CD4-positive, CD25-positive, alpha-beta regulatory T cell (primary cell): ENCODE data around the gene PCDHGC5. TPM values are rescaled to one million over a fixed set of nuclear protein-coding genes. Genes with fewer than 3 reads are reported as not detected.
A peak's percentile ranks its signal among the peaks of the same experiment; 100 is the strongest.

Experiments
- ATAC-seq, 2 donors: fragments of 150-1000 bp; cut with Tn5 transposase; one replicate each; pipeline ENCODE4 v1.10.0; 2021; ENCODE audit warnings: low read depth in 2 of 2, moderate number of reproducible peaks in 2 of 2, moderate library complexity in 1 of 2
- DNase-seq, 3 donors: peaks; one replicate each; pipeline versions ENCODE4 v3.0.0 to v3.0.0-alpha.2; 2012 to 2022; ENCODE audit warnings: mixed read lengths in 1 of 3
- H3K27ac ChIP-seq: one replicate; pipeline ENCODE4 v1.7.0; 2013; ENCODE audit warnings: mild to moderate bottlenecking, low read length; ENCODE audit not compliant: insufficient read depth, poor library complexity, severe bottlenecking
- H3K27me3 ChIP-seq: one replicate; pipeline ENCODE4 v1.7.0; 2013; ENCODE audit warnings: low read length; ENCODE audit not compliant: control insufficient read depth, insufficient read depth
- H3K36me3 ChIP-seq: one replicate; pipeline ENCODE4 v1.7.0; 2013; ENCODE audit warnings: mild to moderate bottlenecking, low read length, moderate library complexity; ENCODE audit not compliant: control insufficient read depth, insufficient read depth
- H3K4me1 ChIP-seq: 2 replicates; pipeline ENCODE4 v1.7.0; 2013; ENCODE audit warnings: mild to moderate bottlenecking, low read length; ENCODE audit not compliant: insufficient read depth, control insufficient read depth, poor library complexity, severe bottlenecking
- H3K4me3 ChIP-seq: one replicate; pipeline ENCODE4 v1.7.0; 2013; ENCODE audit warnings: low read depth, mild to moderate bottlenecking, low read length, moderate library complexity
- H3K9me3 ChIP-seq, 2 experiments: 1 replicate in 1 of 2; 2 replicates in 1 of 2; pipeline ENCODE4 v1.7.0; 2013; ENCODE audit warnings: low read length in 2 of 2, mild to moderate bottlenecking in 1 of 2, moderate library complexity in 1 of 2; ENCODE audit not compliant: control insufficient read depth in 2 of 2
- H3K27ac Mint-ChIP-seq, 3 donors: one replicate each; pipeline ENCODE4 v1.8.0; 2020 to 2022; ENCODE audit warnings: mild to moderate bottlenecking in 3 of 3, mixed read lengths in 3 of 3, moderate library complexity in 2 of 3
- H3K27me3 Mint-ChIP-seq: one replicate; pipeline ENCODE4 v1.8.0; 2022; ENCODE audit warnings: mild to moderate bottlenecking, mixed read lengths
- H3K36me3 Mint-ChIP-seq: one replicate; pipeline ENCODE4 v1.8.0; 2020; ENCODE audit warnings: mixed read lengths
- H3K4me1 Mint-ChIP-seq, 4 donors: one replicate each; pipeline ENCODE4 v1.8.0; 2020 to 2022; ENCODE audit warnings: mixed read lengths in 4 of 4, mild to moderate bottlenecking in 1 of 4
- H3K4me3 Mint-ChIP-seq, 4 donors: one replicate each; pipeline ENCODE4 v1.8.0; 2020 to 2022; ENCODE audit warnings: mild to moderate bottlenecking in 4 of 4, mixed read lengths in 4 of 4, moderate library complexity in 3 of 4
- H3K9me3 Mint-ChIP-seq, 7 donors: one replicate each; pipeline ENCODE4 v1.8.0; 2020 to 2022; ENCODE audit warnings: mixed read lengths in 7 of 7, mild to moderate bottlenecking in 3 of 7, moderate library complexity in 2 of 7
- polyA plus RNA-seq, 4 donors: library from polyadenylated mRNA; unstranded; fragments of 300-500 nt; fragmentation: Illumina TruSeq; gene quantifications; one replicate each; pipeline ENCODE4 v1.2.3, GENCODE V29; 2021
- total RNA-seq: library from RNA; stranded (reverse); gene quantifications from one replicate; pipeline ENCODE4 v1.2.3, GENCODE V29; 2022

PCDHGC5 gene
- total and polyA plus RNA-seq, 5 donors from 2014 or later = not detected

- H3K4me3 ChIP-seq = no peak overlapping the region
- H3K4me3 Mint-ChIP-seq = peak overlapping the region in 1 of 4 donors; percentile 4
- peaks cover 98% of the 10 kb centered on the region for H3K36me3 ChIP-seq
- H3K27me3 ChIP-seq = no peaks in the 10 kb centered on the region
- ATAC-seq = no peak
- no peaks in the 10 kb centered on the region for H3K27me3 Mint-ChIP-seq
- no peak overlapping the region for H3K27ac ChIP-seq
- H3K4me1 Mint-ChIP-seq = peaks cover 5 to 22% (median 19%) of the 10 kb centered on the region in 4 donors
- peak overlapping the region in 2 of 3 donors; percentile 55 to 75 for H3K27ac Mint-ChIP-seq
- H3K9me3 Mint-ChIP-seq = no peaks in the 10 kb centered on the region
- no peaks in the 10 kb centered on the region for H3K9me3 ChIP-seq
- H3K36me3 Mint-ChIP-seq = peaks cover 76% of the 10 kb centered on the region
- DNase-seq = no peak
- no peaks in the 10 kb centered on the region for H3K4me1 ChIP-seq
Observed at GRCh38 chr5:141521244-141521781, 32.4 kb downstream of the PCDHGC5 start.

DNA sequence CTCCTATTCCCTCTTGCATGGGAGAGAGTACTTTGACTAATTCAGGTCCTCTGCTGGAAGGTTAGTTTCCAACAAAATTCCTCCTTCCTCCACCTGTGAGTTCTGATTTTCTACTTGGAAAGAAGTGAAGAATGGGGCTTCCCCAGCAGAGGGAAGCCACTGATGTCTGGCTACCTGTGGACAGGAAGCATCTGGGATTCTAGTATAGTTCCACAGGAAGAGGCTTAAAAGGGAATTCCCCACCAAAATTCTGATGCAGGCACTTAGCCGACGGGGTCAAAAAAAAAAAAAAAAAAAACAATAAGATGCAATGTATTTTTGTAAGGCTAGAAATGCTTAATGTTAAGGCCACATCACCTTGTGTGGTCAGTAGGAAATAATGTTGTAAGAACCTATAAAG, 33.4 kb downstream of the PCDHGC5 start:
- no peaks in the 10 kb centered on the region for H3K9me3 Mint-ChIP-seq
- Histone ChIP-seq H3K27ac (no peak overlapping the region), H3K9me3 (no peaks in the 10 kb centered on the region), H3K4me3 (no peak overlapping the region), H3K4me1 (no peaks in the 10 kb centered on the region), H3K27me3 (no peaks in the 10 kb centered on the region), H3K36me3 (peaks cover 98% of the 10 kb centered on the region)
- H3K36me3 Mint-ChIP-seq = peaks cover 76% of the 10 kb centered on the region
- peaks cover 5 to 22% (median 16%) of the 10 kb centered on the region in 4 donors for H3K4me1 Mint-ChIP-seq
- no peak for ATAC-seq
- no peaks in the 10 kb centered on the region for H3K27me3 Mint-ChIP-seq
- no peak overlapping the region for H3K4me3 Mint-ChIP-seq
- H3K27ac Mint-ChIP-seq = peak overlapping the region in 2 of 3 donors; percentile 23 to 51
- DNase-seq = no peak

DNA sequence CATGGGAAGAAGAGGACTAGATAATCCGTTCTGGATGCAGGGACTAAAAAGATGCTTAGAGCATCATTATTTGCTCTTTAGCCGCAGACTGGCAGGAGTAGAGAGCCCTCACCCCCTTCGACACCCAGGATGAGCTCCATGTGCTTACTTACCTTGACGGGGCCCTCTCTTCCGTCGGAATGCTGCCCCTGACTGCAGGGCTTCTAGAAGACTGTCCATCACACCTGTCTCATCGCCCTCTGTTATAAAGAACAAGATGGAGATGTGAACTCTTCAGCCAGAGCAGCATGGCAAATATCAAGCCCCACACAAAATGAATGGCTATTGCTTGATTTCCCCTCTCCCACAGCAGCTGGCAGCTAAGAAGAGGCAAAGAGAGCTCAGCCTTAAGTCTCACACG, 35.1 kb downstream of the PCDHGC5 start:
- no peak overlapping the region for H3K27ac Mint-ChIP-seq
- DNase-seq (no peak), ATAC-seq (no peak)
- Histone ChIP-seq H3K9me3 (no peaks in the 10 kb centered on the region), H3K36me3 (peaks cover 98% of the 10 kb centered on the region), H3K4me1 (no peaks in the 10 kb centered on the region), H3K4me3 (no peak overlapping the region), H3K27me3 (no peaks in the 10 kb centered on the region), H3K27ac (no peak overlapping the region)
- peaks cover 80% of the 10 kb centered on the region for H3K36me3 Mint-ChIP-seq
- H3K27me3 Mint-ChIP-seq = no peaks in the 10 kb centered on the region
- H3K9me3 Mint-ChIP-seq = no peaks in the 10 kb centered on the region
- no peak overlapping the region for H3K4me3 Mint-ChIP-seq
- peaks cover 6 to 28% (median 16%) of the 10 kb centered on the region in 4 donors for H3K4me1 Mint-ChIP-seq

DNA sequence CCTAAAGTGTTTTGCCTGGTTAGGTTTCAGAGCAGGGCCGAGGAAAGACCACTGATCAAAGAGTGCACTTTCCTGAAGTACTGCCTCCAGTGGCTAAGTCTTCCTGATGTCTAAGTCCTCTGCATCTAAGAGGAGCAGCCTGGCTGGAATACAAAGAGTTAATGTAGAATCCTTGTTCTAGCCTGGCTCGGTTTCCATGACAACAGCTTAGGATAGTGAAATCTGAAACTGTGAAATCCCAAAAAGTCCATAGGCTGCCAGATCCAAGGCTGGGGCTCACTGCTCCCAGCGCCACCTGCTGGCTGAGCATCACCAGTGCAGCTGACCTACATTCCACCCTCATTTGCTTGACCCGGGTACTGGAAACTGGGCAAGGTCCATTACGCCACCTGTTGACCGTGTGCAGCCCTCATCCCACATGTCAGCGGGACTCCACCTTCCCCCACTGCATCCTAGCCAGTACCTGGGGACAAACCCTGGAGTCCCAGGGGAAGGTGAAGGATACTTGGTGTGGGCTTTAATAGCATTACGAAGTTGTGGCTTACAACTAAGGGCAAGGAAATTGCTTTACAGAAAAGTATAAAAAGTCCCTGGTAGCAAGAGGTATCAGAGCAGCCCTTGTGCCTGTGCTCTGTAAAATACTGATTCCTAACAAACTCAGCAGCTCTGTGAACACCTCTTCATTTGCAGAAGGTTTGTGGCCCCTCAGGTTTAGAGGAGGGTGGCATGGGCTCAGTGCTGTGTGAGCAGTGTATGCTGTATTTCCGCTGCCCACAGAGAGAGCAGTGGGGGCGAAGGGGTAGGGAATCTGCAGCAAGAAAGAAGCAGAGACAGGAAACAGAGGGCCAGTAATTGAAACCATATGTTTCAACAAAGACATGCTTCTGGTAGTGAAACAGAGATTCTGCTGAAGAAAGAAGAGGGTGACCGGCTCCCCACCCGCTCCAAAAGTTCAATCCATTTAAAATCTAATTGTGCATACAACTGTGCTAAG, 36.0 kb downstream of the PCDHGC5 start:
- Mint-ChIP-seq H3K9me3 (no peaks in the 10 kb centered on the region), H3K36me3 (peaks cover 78% of the 10 kb centered on the region), H3K27ac (peak overlapping the region in 2 of 3 donors; percentile 27 to 93), H3K4me3 (peak overlapping the region in 1 of 4 donors; percentile 30), H3K4me1 (peaks cover 6 to 28% (median 16%) of the 10 kb centered on the region in 4 donors), H3K27me3 (no peaks in the 10 kb centered on the region)
- DNase-seq (peak; percentile 36 to 49 (median 44)), ATAC-seq (peak; percentile 67 to 71)
- no peaks in the 10 kb centered on the region for H3K4me1 ChIP-seq
- peaks cover 98% of the 10 kb centered on the region for H3K36me3 ChIP-seq
- H3K9me3 ChIP-seq = no peaks in the 10 kb centered on the region
- H3K4me3 ChIP-seq = no peak overlapping the region
- no peaks in the 10 kb centered on the region for H3K27me3 ChIP-seq
- peak overlapping the region; percentile 28 for H3K27ac ChIP-seq

DNA sequence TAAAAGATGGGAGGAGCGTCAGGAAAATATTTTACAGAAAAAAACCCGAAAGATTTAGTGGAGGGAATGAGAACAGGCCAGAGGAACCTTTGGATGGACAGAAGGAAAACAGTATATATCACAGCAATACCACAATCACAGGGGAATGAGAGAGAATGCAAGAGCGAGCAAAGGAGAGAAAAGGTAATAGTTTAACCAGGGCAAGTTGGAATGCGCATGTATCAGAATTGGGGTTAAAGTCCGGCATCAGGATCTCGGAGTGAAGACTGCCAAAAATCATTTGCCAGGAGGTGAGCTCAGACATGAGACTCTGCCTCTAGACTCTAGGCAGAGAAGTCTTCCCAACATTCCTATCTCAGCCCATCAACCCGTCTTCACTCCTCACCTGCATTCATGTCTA, 36.8 kb downstream of the PCDHGC5 start:
- Histone ChIP-seq H3K27ac (no peak overlapping the region), H3K36me3 (peaks cover 97% of the 10 kb centered on the region), H3K4me1 (no peaks in the 10 kb centered on the region), H3K27me3 (no peaks in the 10 kb centered on the region), H3K9me3 (no peaks in the 10 kb centered on the region), H3K4me3 (no peak overlapping the region)
- Mint-ChIP-seq H3K27ac (peak overlapping the region; percentile 27 to 93 (median 55)), H3K36me3 (peaks cover 71% of the 10 kb centered on the region), H3K27me3 (no peaks in the 10 kb centered on the region), H3K4me1 (peaks cover 6 to 28% (median 15%) of the 10 kb centered on the region in 4 donors), H3K9me3 (no peaks in the 10 kb centered on the region), H3K4me3 (no peak overlapping the region)
- no peak for ATAC-seq
- no peak for DNase-seq

GRCh38 chr5:141527426-141527825, 38.5 kb downstream of the PCDHGC5 start:
- Histone ChIP-seq H3K27ac (no peak overlapping the region), H3K27me3 (no peaks in the 10 kb centered on the region), H3K36me3 (peaks cover 95% of the 10 kb centered on the region), H3K4me3 (no peak overlapping the region), H3K4me1 (no peaks in the 10 kb centered on the region), H3K9me3 (no peaks in the 10 kb centered on the region)
- Mint-ChIP-seq H3K4me3 (no peak overlapping the region), H3K4me1 (peaks cover 6 to 24% (median 10%) of the 10 kb centered on the region in 4 donors), H3K27me3 (no peaks in the 10 kb centered on the region), H3K9me3 (no peaks in the 10 kb centered on the region), H3K27ac (peak overlapping the region in 1 of 3 donors; percentile 5), H3K36me3 (peaks cover 55% of the 10 kb centered on the region)
- DNase-seq = no peak
- ATAC-seq = no peak

- ATAC-seq = no peak
- Mint-ChIP-seq H3K4me3 (no peak overlapping the region), H3K9me3 (no peaks in the 10 kb centered on the region), H3K36me3 (peaks cover 53% of the 10 kb centered on the region), H3K27me3 (no peaks in the 10 kb centered on the region), H3K27ac (peak overlapping the region; percentile 50 to 86 (median 51)), H3K4me1 (peaks cover 6 to 16% (median 8%) of the 10 kb centered on the region in 4 donors)
- Histone ChIP-seq H3K9me3 (no peaks in the 10 kb centered on the region), H3K4me3 (no peak overlapping the region), H3K36me3 (peaks cover 95% of the 10 kb centered on the region), H3K27me3 (no peaks in the 10 kb centered on the region), H3K4me1 (no peaks in the 10 kb centered on the region), H3K27ac (no peak overlapping the region)
- DNase-seq = no peak
Observed at GRCh38 chr5:141528291-141528984, 39.6 kb downstream of the PCDHGC5 start.
